RPMI7951 (cell line): ENCODE data around the gene ATF7IP2. TPM values are rescaled to one million over a fixed set of nuclear protein-coding genes. Genes with fewer than 3 reads are reported as not detected.

Experiments
- DNase-seq: peaks from one replicate; pipeline ENCODE4 v3.0.0-alpha.2; 2012; ENCODE audit warnings: low read depth
- total RNA-seq: library from RNA; depleted of rRNA; stranded (reverse); fragments of >200 nt; shearing (Covaris generic); gene quantifications from 2 replicates; pipeline ENCODE4 v1.2.3, GENCODE V29; 2014; rRNA removed

The ATF7IP2 gene
- total RNA-seq, 1 experiment from 2014 or later = 14.9 TPM

DNA sequence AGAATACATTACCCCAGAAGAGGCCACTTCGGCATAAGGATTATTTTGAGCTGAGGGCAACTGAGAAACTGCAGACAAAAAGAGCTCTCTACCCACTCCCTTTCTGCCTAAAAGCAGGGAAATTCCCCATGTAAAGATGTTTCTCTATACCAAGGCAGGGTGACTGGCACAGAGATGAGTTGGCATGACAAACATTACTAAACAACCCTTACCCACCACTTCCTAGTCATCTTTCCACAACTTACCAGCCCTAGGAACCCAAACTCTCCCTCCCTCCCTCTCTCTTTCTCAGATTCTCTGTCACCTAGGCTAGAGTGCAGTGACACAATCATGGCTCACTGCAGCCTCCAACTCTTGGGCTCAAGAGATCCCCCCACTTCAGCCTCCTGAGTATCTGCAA lies 126.0 kb downstream of the ATF7IP2 start:
- DNase-seq = peak; percentile 9

DNA sequence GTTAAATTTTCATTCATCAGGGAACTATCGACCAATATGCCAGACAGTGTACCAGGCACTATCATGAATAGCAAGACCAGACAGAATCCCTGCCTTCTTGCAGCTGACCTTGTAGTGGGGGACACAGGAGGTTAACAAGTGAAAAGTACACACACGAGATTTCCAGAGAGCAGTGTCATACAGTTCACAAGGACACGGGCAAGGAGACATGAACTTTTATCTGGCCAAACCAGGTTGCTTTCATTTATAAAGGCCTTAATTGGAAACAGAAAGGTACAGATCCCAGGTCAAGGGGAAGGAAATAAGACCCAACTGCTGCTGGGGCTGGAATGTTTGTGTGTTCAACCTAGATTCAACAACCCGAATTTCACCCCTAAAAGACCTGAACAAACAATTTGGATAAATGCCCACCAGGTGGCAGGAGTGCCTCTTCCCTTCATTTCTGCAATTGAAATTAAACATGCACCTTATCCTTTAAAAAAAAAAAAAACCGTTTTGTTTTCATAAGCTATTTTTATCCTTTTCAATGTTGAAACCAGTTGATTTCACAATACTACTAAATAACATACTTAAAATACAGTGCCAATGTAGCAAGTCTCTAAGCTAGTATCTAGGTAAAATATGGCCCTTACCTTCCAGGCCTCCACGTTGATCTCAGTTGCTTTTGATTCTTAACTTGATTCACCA lies 128.7 kb downstream of the ATF7IP2 start:
- DNase-seq = peak; percentile 52

- no peak for DNase-seq
Observed at GRCh38 chr16:10517868-10518267, 132.0 kb downstream of the ATF7IP2 start.

DNA sequence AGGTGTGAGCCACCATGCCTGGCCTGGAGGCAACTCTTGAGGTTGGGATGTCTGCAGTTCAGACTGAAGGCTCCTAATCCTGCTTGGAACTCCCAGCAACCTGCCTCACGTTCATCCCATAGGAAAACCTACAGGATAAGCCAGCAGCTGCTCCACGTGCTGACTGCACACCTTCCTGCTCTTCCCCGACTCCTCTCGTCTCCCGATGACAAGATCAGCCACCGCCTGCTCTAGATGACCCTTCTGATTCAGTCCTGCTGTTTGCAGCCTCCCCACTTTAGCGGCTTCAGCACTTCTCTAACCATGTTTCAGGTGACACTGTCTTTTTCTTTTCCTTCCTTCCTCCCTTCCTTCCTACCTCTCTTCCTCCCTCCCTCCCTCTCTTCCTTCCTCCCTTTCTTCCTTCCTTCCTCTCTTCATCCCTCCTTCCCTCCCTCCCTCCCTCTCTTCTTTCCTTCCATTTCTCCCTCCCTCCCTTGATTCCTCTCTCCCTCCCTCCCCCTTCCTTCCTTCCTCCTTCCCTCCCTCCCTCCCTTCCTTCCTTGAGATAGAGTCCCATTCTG lies 132.7 kb downstream of the ATF7IP2 start:
- no peak for DNase-seq

DNA sequence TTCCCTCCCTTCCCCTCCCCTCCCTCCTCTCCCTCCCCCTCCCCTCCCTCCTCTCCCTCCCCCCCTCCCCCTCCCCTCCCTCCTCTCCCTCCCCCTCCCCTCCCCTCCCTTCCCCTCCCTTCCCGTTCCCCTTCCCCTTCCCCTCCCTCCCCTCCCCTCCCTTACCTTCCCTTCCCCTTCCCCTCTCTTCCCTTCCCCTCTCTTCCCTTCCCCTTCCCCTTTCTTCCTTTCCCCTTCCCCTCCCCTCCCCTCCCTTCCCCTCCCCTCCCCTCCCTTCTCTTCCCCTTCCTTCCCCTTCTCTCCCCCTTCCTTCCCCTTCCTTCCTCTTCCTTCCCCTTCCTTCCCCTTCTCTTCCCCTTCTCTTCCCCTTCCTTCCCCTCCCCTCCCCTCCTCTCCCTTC lies 133.4 kb downstream of the ATF7IP2 start:
- DNase-seq = no peak

- no peak for DNase-seq
Observed at GRCh38 chr16:10519929-10520868, 134.3 kb downstream of the ATF7IP2 start.

DNA sequence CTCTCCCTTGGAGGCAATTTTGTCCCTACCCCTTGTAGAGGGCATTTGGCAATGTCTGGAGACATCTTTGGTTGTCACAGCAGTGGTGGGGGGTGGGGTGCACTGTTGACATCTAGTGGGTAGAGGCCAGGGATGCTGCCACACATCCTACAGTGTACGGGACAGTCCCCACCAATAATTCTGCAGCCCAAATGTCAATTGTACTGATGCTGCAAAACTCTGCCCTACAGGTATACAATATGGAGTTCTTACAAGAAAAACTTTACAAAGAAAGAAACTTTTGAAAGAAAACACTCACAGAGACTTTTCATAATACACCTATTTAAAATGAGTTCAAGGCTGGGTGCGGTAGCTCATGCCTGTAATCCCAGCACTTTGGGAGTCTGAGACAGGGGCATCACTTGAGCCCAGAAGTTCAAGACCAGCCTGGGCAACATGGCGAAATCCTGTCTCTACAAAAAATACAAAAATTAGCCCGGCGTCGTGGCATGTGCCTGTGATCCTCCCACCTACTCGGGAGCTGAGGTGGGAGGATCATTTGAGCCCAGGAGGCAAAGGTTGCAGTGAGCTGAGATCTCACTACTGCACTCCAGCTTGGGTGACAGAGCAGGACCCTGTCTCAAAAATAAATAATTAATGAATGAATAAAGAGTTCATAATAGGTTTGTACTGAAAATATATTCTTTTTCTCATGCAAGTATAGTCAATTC lies 135.2 kb downstream of the ATF7IP2 start:
- DNase-seq = no peak

- peak; percentile 62 for DNase-seq
Observed at GRCh38 chr16:10521681-10522274, 135.9 kb downstream of the ATF7IP2 start.

DNA sequence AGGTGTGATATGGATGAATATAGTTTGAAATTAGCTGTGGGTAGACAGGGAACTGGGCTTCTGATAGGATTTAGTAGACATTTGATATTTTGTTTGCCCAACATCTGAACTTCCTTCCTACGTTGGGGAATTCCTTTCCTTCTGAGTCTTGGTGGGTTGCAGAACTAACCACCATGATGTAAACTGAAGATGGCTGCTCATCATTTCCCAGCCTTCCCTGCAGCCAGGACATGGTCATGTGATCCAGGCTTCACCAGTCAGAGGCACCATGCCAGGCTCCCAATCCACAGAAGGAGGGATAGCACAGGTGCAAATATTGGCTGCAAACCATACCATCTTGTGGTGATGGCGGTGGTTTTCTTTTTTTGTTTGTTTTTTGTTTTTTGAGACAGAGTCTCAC lies 137.1 kb downstream of the ATF7IP2 start:
- no peak for DNase-seq

DNA sequence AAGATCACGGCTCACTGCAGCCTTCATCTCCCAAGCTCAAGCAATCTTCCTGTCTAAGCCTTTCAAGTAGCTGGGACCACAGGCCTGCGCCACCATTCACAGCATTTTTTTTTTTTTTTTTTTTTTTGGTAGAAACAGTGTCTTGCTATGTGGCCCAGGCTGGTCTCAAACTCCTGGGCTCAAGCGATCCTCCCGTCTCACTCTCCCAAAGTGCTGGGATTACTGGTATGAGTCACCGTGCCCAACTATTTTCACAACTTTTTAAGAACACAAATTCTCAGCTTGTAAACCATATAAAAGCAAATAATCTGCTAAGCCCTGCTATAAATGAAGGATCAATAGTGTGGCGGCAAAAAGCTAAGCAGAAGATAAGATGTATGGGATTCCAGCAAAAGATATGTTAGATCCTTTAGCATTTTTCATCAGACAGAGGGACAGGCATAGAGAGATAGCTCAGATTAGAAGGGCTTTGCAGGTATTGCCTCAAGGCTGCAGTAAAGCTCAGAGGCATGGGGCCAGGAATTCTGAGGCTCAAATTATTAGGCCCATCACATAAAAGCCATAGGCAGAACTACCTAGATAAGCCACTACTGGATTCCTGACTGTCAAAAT lies 139.5 kb downstream of the ATF7IP2 start:
- no peak for DNase-seq

DNA sequence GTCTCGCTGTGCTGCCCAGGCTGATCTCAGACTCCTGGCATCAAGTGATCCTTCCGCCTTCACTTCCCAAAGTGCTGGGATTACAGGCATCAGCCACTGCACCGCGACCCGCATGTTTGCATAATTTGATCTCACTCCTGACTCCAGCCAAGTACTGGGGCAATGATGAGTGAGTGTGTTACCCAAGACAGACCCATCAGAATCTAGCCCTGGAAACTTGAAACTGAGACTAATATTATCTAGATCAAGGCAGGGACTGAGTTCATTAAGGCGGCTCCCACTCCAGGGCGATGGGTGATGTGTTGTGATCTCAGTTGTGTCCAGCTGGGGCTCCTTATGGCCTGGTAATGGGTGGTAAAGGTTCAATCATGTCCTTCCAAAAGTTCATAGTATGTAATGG lies 141.1 kb downstream of the ATF7IP2 start:
- DNase-seq = no peak

- no peak for DNase-seq
Observed at GRCh38 chr16:10528635-10529034, 142.8 kb downstream of the ATF7IP2 start.

DNA sequence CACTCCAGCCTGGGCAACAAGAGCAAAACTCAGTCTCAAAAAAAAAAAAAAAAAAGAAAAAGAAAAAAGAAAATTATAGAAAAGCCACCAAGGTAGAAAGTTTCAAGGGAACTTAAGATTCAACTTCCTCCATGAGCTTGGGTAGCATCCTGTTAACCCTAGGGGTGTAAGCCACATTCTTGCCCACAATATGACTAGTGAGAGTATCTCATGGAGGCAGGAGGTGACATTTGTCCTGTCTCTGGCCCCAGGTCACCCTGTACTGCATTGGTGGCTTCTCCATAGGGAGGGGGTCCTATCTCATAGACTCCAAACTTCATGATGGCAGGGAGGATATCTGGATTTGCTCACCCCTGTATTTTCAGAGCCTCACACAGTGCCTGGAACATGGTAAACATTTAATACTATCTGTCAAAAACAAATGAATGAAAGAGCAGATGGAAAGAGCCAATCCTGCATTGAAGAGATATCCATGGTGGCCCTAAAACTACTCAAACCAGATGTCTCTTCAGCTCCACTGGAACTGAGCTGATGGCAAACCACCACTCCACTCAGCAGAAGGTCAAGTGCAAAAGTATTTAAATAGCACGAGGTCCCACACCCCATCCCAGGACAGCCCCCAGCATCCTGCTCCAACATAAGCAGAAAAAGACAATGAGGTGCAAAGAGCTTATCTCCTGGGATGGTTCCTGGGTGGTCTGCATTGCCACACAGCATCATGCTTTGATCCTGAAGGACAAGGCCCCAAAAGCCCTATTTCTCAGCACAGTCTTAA lies 144.2 kb downstream of the ATF7IP2 start:
- DNase-seq = no peak

DNA sequence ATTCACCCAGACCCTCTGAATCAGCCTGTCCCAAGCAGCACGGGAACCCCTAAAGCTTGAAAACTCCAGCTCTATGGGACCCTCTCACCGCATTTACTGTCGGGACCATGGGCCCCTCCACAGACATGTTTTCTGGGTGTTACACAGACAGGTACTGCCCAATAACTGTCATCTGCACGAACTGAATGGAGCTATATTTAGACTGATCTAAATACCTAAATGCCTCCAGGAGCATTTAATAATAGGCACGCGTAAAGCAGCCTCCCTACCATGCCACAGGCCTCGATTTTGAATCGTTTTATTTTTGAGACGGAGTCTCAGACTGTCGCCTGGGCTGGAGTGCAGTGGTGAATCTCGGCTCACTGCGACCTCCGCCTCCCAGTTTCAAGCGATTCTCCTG lies 144.8 kb downstream of the ATF7IP2 start:
- no peak for DNase-seq

DNA sequence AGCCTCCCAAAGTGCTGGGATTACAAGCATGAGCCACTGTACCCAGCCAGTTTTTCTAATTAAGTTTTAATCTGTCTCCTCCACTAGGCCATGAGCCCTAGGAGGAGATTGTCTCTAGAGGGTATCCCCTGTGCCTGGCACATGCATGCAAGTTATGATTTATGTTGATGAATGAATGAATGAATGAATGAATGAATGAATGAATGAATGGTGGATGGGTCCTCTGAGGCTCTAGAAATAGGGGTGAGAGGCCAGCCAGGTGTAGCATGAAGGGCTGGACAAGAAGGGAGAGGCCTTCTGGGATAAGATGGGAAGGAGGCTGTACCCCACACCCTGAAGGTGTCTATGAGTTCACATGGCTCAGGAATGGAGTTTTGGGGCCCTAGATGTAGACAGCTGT lies 145.7 kb downstream of the ATF7IP2 start:
- DNase-seq = no peak

Other genes starting within 250 kb of the ATF7IP2 start
- gene GRIN2A, start 203.6 kb upstream of the ATF7IP2 start, total RNA-seq = 0.59 and 1.2 TPM in 2 replicates
- gene EMP2, start 194.5 kb downstream of the ATF7IP2 start, total RNA-seq = 35.8 and 37.0 TPM in 2 replicates